Smooth muscle cell (in vitro differentiated cells): Measurements from ENCODE around the gene CPXM2. TPM values are rescaled to one million over a fixed set of nuclear protein-coding genes. Genes with fewer than 3 reads are reported as not detected.
A peak's percentile ranks its signal among the peaks of the same experiment; 100 is the strongest.

ENCODE experiments used
- DNase-seq: peaks from one replicate; lab custom pipeline; 2025; ENCODE audit not compliant: unreplicated experiment; lab: John Stamatoyannopoulos, UW
- H2AFZ ChIP-seq: fragments of 200-600 bp; sonication (generic); 2 replicates; pipeline ENCODE4 v1.6.0; 2016; ENCODE audit warnings: antibody characterized with exemption, low read depth, mild to moderate bottlenecking
- H3F3A ChIP-seq: fragments of 200-600 bp; sonication (generic); 2 replicates; pipeline ENCODE4 v1.6.0; 2017; ENCODE audit warnings: antibody characterized with exemption, low read depth
- H3K27ac ChIP-seq: fragments of 200-600 bp; sonication (generic); 2 replicates; pipeline ENCODE4 v1.5.1; 2016; ENCODE audit warnings: low read depth, mild to moderate bottlenecking
- H3K27me3 ChIP-seq: fragments of 200-600 bp; sonication (generic); 2 replicates; pipeline ENCODE4 v1.6.1; 2016; ENCODE audit warnings: low read depth, mild to moderate bottlenecking
- H3K36me3 ChIP-seq: fragments of 200-600 bp; sonication (generic); 2 replicates; pipeline ENCODE4 v1.5.1; 2016; ENCODE audit warnings: low read depth
- H3K4me1 ChIP-seq: fragments of 200-600 bp; sonication (generic); 2 replicates; pipeline ENCODE4 v1.5.1; 2016; ENCODE audit warnings: low read depth
- H3K4me2 ChIP-seq: fragments of 200-600 bp; sonication (generic); 2 replicates; pipeline ENCODE4 v1.6.0; 2016; ENCODE audit warnings: mild to moderate bottlenecking
- H3K4me3 ChIP-seq: fragments of 200-600 bp; sonication (generic); 2 replicates; pipeline ENCODE4 v1.5.1; 2016; ENCODE audit warnings: mild to moderate bottlenecking
- H3K79me2 ChIP-seq: fragments of 200-600 bp; sonication (generic); 2 replicates; pipeline ENCODE4 v1.6.0; 2016; ENCODE audit warnings: low read depth, mild to moderate bottlenecking
- H3K9ac ChIP-seq: fragments of 200-600 bp; sonication (generic); 2 replicates; pipeline ENCODE4 v1.6.0; 2016; ENCODE audit warnings: low read depth
- H3K9me3 ChIP-seq: fragments of 200-600 bp; sonication (generic); replicated peaks from 2 replicates; pipeline ENCODE4 v1.5.1; 2016; ENCODE audit warnings: low read depth
- H4K20me1 ChIP-seq: fragments of 200-600 bp; sonication (generic); 2 replicates; pipeline ENCODE4 v1.6.0; 2016; ENCODE audit warnings: low read depth
- CTCF ChIP-seq: fragments of 200-600 bp; sonication (generic); IDR thresholded peaks from 2 replicates; pipeline ENCODE4 v1.5.1; 2017; ENCODE audit warnings: borderline replicate concordance, mild to moderate bottlenecking, antibody characterized with exemption; ENCODE audit not compliant: insufficient read depth, poor library complexity, severe bottlenecking
- WGBS: methylation state at CpG from one replicate; pipeline ENCODE4 v1.1.7; 2016; ENCODE audit warnings: low lambda C conversion rate; 5-methylcytosine and 5-hydroxymethylcytosine counted together
- polyA plus RNA-seq: library from polyadenylated mRNA; unstranded; fragments of >200 nt; fragmentation: Nextera tagmentation; extraction: Ambion mirVana; gene quantifications from 2 replicates; pipeline ENCODE4 v1.2.1, GENCODE V29; 2016
- total RNA-seq: library from RNA; depleted of rRNA; stranded (reverse); fragments of >200 nt; gene quantifications from 2 replicates; pipeline ENCODE4 v1.2.3, GENCODE V29; 2014

CPXM2 gene
- total and polyA plus RNA-seq, 2 experiments from 2014 or later: 31.2 to 65.5 TPM

GRCh38 chr10:123897146-123897545, 5.5 kb upstream of the CPXM2 start:
- Histone ChIP-seq H3K4me1 (no peaks in the 10 kb centered on the region), H3K4me2 (no peak overlapping the region), H3K9ac (no peak overlapping the region), H3K27ac (no peak overlapping the region), H3K4me3 (no peak overlapping the region), H3K36me3 (no peaks in the 10 kb centered on the region), H3K79me2 (no peaks in the 10 kb centered on the region), H4K20me1 (no peaks in the 10 kb centered on the region), H3F3A (no peaks in the 10 kb centered on the region), H3K9me3 (no peaks in the 10 kb centered on the region), H2AFZ (no peak overlapping the region), H3K27me3 (no peaks in the 10 kb centered on the region)
- DNase-seq: no peak
- TF ChIP-seq CTCF: peak; percentile 33
- 78% methylated on average over 4 of the region's 4 CpGs for WGBS

- Histone ChIP-seq H3K27ac (no peak overlapping the region), H2AFZ (no peak overlapping the region), H3K9ac (no peak overlapping the region), H3K9me3 (no peaks in the 10 kb centered on the region), H3K27me3 (no peaks in the 10 kb centered on the region), H3K36me3 (no peaks in the 10 kb centered on the region), H3K4me1 (no peaks in the 10 kb centered on the region), H3K79me2 (no peaks in the 10 kb centered on the region), H4K20me1 (no peaks in the 10 kb centered on the region), H3K4me3 (no peak overlapping the region), H3F3A (no peaks in the 10 kb centered on the region), H3K4me2 (no peak overlapping the region)
- WGBS: 83% methylated on average over 4 of the region's 4 CpGs
- no peak for TF ChIP-seq CTCF
- no peak for DNase-seq
These were observed 4.8 kb upstream of the CPXM2 start for GRCh38 chr10:123896246-123896927.

GRCh38 chr10:123893651-123894050, 2.0 kb upstream of the CPXM2 start:
- Histone ChIP-seq H3K27ac (no peak overlapping the region), H2AFZ (no peak overlapping the region), H3K4me1 (no peaks in the 10 kb centered on the region), H3K4me3 (no peak overlapping the region), H3K4me2 (no peak overlapping the region), H3K9me3 (no peaks in the 10 kb centered on the region), H3F3A (no peaks in the 10 kb centered on the region), H3K27me3 (no peaks in the 10 kb centered on the region), H3K36me3 (no peaks in the 10 kb centered on the region), H3K79me2 (no peaks in the 10 kb centered on the region), H3K9ac (no peak overlapping the region), H4K20me1 (no peaks in the 10 kb centered on the region)
- no peak for TF ChIP-seq CTCF
- no peak for DNase-seq
- 65% methylated on average over 8 of the region's 8 CpGs for WGBS

- peak overlapping the region; percentile 81 for H2AFZ ChIP-seq
- H4K20me1 ChIP-seq: no peaks in the 10 kb centered on the region
- H3K27ac ChIP-seq: peak overlapping the region; percentile 48
- no peaks in the 10 kb centered on the region for H3F3A ChIP-seq
- no peaks in the 10 kb centered on the region for H3K9me3 ChIP-seq
- H3K4me3 ChIP-seq: peak overlapping the region; percentile 67
- H3K4me1 ChIP-seq: peaks cover 3% of the 10 kb centered on the region
- peaks cover 3% of the 10 kb centered on the region for H3K79me2 ChIP-seq
- no peak overlapping the region for H3K9ac ChIP-seq
- DNase-seq: no peak
- no peaks in the 10 kb centered on the region for H3K27me3 ChIP-seq
- no peaks in the 10 kb centered on the region for H3K36me3 ChIP-seq
- 71% methylated on average over 6 of the region's 6 CpGs for WGBS
- TF ChIP-seq CTCF: no peak
- peak overlapping the region; percentile 94 for H3K4me2 ChIP-seq
These were observed 857 bp downstream of the CPXM2 start for GRCh38 chr10:123890756-123891143.
